Chondrocyte (in vitro differentiated cells): Measurements from ENCODE around the gene NEMP1. TPM values are rescaled to one million over a fixed set of nuclear protein-coding genes. Genes with fewer than 3 reads are reported as not detected.

Experiments used
- DNase-seq: peaks from one replicate; pipeline ENCODE4 v3.0.0; 2021; ENCODE audit warnings: mixed read lengths, low spot score
- H3K27ac Mint-ChIP-seq: one replicate; pipeline ENCODE4 v1.8.0; 2021; ENCODE audit warnings: mild to moderate bottlenecking, moderate library complexity, mixed read lengths; ENCODE audit not compliant: unreplicated experiment
- H3K27me3 Mint-ChIP-seq: 2 replicates; pipeline ENCODE4 v1.8.0; 2021; ENCODE audit warnings: low read depth, mixed read lengths
- H3K36me3 Mint-ChIP-seq: 2 replicates; pipeline ENCODE4 v1.8.0; 2021; ENCODE audit warnings: low read depth, mixed read lengths
- H3K4me1 Mint-ChIP-seq: 2 replicates; pipeline ENCODE4 v1.8.0; 2021; ENCODE audit warnings: low read depth, mild to moderate bottlenecking, mixed read lengths
- H3K4me3 Mint-ChIP-seq: one replicate; pipeline ENCODE4 v1.8.0; 2021; ENCODE audit warnings: mild to moderate bottlenecking, moderate library complexity, mixed read lengths; ENCODE audit not compliant: unreplicated experiment
- H3K9me3 Mint-ChIP-seq: 2 replicates; pipeline ENCODE4 v1.8.0; 2021; ENCODE audit warnings: low read depth, mixed read lengths
- total RNA-seq: library from RNA; stranded (reverse); gene quantifications from 3 replicates; pipeline ENCODE4 v1.2.1, GENCODE V29; 2021
- TF ChIP-seq, protein P1 (sequence below): fragments of 200-600 bp; sonication (generic); IDR thresholded peaks from 2 replicates; pipeline ENCODE4 v1.5.0; 2021; ENCODE audit warnings: antibody characterized with exemption, mild to moderate bottlenecking, moderate library complexity

Gene NEMP1
- total RNA-seq, 1 donor from 2014 or later, result 11.7 TPM

DNA sequence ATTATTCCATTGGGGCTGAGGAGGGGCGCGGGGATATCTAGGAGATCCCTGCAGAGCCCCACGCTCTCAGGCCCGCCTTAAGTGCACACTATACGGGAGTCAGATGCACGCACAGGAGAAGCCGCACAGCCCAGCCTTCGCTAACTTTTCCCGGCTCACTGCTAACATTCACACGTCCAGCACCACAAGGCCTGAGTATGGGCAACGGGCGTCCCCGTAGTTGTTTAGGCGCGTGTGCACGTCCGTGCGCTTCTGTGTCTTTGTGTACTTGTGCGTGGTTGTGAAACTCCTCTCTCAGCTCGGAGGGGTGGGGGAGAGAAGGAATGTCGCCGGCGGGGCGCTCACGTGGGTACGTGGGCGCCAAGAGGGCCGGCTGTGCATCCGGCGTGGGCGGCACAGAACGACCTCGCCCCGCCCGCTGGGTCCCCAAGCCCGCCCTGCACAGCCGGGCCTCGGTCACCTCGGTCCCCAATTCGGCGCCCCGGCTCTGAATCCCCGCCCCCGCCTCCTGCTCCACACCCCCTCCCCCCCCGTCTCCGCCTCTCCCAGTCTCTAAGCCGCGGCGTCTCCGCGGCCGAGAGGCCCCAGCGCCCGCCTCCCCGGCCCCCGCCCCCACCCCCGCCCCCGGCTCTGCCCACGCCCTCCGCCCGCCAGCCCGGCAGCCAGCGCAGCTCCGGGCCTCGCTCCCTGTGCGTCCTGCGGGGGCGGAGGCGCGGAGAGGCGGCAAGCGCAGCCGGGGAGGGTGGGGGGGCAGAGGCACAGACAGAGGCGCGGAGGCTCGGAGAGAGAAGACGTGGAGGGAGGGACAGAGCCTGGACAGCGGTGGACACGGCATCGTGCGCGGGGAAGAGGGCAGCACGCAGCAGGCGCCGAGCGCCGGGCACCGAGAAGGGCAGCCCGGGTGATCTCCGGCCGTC, 10.0 kb upstream of the NEMP1 start, which contains the start of gene NAB2:
NAB2 (plus strand) TSS at position 761 of the 917 bp plus-strand sequence. CDS start 158 bp downstream, outside the sequence.
- H3K4me3 Mint-ChIP-seq, result peak within 1 kb of the TSS; percentile 92
- DNase-seq, result no peak
- H3K27ac Mint-ChIP-seq, result peak within 1 kb of the TSS; percentile 99
- no peaks in the 10 kb centered on the region for H3K9me3 Mint-ChIP-seq
- TF ChIP-seq, protein P1, sequence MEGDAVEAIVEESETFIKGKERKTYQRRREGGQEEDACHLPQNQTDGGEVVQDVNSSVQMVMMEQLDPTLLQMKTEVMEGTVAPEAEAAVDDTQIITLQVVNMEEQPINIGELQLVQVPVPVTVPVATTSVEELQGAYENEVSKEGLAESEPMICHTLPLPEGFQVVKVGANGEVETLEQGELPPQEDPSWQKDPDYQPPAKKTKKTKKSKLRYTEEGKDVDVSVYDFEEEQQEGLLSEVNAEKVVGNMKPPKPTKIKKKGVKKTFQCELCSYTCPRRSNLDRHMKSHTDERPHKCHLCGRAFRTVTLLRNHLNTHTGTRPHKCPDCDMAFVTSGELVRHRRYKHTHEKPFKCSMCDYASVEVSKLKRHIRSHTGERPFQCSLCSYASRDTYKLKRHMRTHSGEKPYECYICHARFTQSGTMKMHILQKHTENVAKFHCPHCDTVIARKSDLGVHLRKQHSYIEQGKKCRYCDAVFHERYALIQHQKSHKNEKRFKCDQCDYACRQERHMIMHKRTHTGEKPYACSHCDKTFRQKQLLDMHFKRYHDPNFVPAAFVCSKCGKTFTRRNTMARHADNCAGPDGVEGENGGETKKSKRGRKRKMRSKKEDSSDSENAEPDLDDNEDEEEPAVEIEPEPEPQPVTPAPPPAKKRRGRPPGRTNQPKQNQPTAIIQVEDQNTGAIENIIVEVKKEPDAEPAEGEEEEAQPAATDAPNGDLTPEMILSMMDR, result peak; percentile 0
- H3K4me1 Mint-ChIP-seq, result peaks cover 56% of the 10 kb centered on the region
- no peaks in the 10 kb centered on the region for H3K27me3 Mint-ChIP-seq
- H3K36me3 Mint-ChIP-seq, result peaks cover 10% of the 10 kb centered on the region

DNA sequence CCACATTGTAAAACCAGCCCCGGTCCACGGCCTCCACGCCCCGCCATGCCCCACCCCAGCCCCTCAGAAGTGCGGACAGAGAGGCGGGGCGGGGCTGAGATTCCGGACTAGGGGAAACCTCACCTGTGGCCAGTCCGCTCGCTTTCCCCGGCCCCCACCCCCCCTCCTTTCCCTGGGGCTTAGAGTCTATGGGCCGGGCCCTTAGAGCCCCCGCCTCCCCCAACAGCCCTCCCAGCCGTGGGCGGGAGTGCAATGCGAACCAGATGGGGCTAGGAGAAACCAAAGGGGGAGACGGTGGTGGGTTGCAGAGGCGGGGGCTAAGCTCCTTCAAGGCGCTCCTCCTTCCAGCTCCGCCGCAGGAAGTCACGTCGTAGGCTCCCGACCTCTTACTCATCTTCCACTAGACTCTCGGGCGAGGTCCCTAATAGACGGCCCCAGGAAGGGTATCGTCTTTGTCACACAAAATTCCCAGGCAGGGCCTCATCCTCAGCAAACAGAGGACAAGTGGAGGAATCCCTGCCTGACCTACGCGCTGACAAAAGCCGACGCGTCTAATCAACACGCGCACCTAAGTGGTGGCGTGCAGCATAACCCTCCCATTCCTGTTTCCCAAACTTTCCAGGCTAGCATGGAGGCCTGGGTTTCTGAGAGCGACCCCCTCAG, 9.2 kb upstream of the NEMP1 start:
- no peaks in the 10 kb centered on the region for H3K9me3 Mint-ChIP-seq
- TF ChIP-seq, protein P1, result peak; percentile 12
- H3K36me3 Mint-ChIP-seq, result peaks cover 8% of the 10 kb centered on the region
- peak overlapping the region; percentile 76 for H3K4me3 Mint-ChIP-seq
- H3K27me3 Mint-ChIP-seq, result no peaks in the 10 kb centered on the region
- DNase-seq, result no peak
- H3K27ac Mint-ChIP-seq, result peak overlapping the region; percentile 99
- H3K4me1 Mint-ChIP-seq, result peaks cover 49% of the 10 kb centered on the region

DNA sequence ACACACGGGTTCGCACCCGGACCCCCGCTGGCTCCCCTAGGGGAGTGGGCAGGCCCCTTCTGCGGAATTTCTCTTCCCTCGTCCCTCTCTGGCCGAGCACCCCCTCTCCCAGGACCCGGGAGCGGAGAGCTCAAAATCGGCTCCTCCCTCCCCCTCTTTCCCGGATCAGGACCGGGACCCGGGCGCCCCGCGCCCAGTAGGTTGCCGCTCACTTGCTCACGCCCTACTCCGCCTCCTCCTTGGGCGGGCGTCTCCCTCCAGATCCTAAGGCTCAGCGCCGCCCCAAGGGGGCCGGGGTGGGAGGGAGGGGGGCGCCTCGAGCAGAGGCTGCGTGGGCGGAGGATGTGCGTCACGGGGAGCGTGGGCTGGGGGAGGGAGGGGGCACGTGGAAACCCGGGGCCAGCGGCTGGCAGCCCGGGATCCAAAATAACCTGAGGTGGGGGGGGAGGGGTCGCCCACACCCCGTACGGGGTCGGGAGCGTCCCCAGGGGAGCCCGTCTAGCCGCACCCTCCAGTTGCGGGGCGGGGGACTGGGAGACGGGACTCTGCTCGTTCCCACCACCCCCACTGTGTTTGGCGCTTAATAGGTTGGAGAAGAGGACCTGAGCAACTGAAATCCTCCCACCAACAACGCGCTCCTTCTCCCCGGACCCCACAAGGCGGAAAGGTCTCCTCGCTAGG, 8.6 kb upstream of the NEMP1 start:
- TF ChIP-seq, protein P1, result no peak
- Mint-ChIP-seq H3K27ac (peak overlapping the region; percentile 99), H3K4me3 (peak overlapping the region; percentile 76), H3K4me1 (peaks cover 42% of the 10 kb centered on the region), H3K36me3 (peaks cover 4% of the 10 kb centered on the region), H3K9me3 (no peaks in the 10 kb centered on the region), H3K27me3 (no peaks in the 10 kb centered on the region)
- DNase-seq, result no peak

DNA sequence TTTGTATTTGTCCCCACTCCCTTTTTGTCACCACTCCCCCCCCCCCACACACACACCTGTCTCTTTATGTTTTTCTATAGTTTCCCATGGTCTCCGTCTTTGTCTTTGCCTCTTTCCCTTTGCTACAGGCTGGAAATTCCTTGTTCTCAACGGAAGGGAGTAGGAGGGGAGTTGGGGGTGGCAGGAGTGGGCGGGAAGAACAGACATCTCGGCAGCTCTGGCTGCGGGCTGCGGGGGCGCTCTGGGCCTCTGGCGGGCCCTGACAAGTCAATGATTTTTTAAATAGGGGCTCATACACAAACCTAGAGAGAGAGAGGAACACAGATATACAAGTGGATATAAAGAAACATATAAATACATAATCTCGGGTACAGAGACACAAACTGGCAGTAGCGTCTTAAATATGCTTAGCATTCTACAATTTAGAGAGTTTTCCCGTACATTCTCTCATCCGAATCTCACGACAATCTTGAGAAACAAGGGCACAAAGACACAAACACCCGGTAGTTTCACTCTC, 8.0 kb upstream of the NEMP1 start:
- TF ChIP-seq, protein P1, result peak; percentile 72
- Mint-ChIP-seq H3K9me3 (no peaks in the 10 kb centered on the region), H3K27ac (peak overlapping the region; percentile 93), H3K4me1 (peaks cover 36% of the 10 kb centered on the region), H3K27me3 (no peaks in the 10 kb centered on the region), H3K36me3 (peaks cover 4% of the 10 kb centered on the region), H3K4me3 (peak overlapping the region; percentile 76)
- DNase-seq, result no peak
